Gastrocnemius medialis (tissue), 4 donors: ENCODE data around the gene RBM10.

Experiments
- POLR2A ChIP-seq, 2 donors: fragments of 450-650 bp; IDR thresholded peaks; one replicate each; pipeline ENCODE4 v1.6.1; 2017; ENCODE audit warnings: antibody characterized with exemption in 2 of 2, mild to moderate bottlenecking in 2 of 2, moderate library complexity in 2 of 2
- TF ChIP-seq, protein P1 (sequence below), 5 experiments: fragments of 450-650 bp in 3 of 5; fragments of 200-600 bp in 2 of 5; sonication (generic) in 2 of 5; IDR thresholded peaks in 4 of 5; conservative IDR thresholded peaks in 1 of 5; 1 replicate in 4 of 5; 2 replicates in 1 of 5; pipeline ENCODE4 v1.5.1; 2016 to 2019; ENCODE audit warnings: antibody characterized with exemption in 5 of 5, mild to moderate bottlenecking in 3 of 5, moderate library complexity in 3 of 5

DNA sequence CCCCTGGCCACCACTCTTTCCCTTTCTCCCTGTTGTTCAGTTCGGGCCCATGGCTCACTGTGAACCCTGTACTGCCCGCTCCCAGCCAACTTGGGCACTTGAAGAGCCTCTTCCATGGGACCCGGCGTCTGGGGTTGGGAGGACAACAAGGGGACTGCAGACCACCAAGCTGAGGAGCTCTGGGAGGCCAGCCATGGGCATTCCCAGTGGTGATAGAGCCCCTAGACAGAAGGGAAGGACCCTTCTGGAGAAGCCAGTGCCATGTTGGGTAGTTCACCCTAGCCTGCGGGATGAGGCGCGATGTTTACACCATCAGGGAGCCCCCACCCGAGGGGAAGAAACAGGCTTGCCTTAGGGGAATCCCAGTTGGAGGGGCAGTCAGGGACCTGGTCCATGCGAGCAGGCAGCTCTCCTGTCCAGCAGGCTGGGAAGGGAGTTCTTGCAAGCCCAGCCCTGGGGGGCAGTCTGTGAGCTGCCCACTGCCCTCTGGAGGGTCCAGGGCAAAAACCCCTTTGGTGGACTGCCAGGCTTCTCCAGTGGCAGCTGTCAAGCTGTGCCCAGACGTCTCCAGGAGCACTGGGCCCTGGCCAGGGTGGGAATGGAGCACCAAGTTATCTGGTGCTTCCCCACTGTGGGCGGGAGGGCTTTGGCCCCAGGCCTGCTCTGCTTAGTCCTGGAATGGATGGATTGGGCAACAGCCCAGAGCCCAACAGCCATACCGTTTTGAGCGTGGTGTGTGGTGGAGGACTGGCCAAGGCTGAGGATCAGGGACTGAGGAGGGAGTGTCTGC, 24.9 kb downstream of the RBM10 start:
- TF ChIP-seq, protein P1, sequence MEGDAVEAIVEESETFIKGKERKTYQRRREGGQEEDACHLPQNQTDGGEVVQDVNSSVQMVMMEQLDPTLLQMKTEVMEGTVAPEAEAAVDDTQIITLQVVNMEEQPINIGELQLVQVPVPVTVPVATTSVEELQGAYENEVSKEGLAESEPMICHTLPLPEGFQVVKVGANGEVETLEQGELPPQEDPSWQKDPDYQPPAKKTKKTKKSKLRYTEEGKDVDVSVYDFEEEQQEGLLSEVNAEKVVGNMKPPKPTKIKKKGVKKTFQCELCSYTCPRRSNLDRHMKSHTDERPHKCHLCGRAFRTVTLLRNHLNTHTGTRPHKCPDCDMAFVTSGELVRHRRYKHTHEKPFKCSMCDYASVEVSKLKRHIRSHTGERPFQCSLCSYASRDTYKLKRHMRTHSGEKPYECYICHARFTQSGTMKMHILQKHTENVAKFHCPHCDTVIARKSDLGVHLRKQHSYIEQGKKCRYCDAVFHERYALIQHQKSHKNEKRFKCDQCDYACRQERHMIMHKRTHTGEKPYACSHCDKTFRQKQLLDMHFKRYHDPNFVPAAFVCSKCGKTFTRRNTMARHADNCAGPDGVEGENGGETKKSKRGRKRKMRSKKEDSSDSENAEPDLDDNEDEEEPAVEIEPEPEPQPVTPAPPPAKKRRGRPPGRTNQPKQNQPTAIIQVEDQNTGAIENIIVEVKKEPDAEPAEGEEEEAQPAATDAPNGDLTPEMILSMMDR (IDR thresholded peaks at IDR 0.05 in 4 of 5, conservative IDR thresholded peaks at IDR 0.05 in 1 of 5): no peak
- no peak for TF ChIP-seq POLR2A (IDR thresholded peaks at IDR 0.05)
